T-helper 17 cell (primary cell): ENCODE measurements around the gene DSCAM. TPM values are rescaled to one million over a fixed set of nuclear protein-coding genes. Genes with fewer than 3 reads are reported as not detected.

ENCODE experiments used
- ATAC-seq: fragments of 150-1000 bp; cut with Tn5 transposase; 2 replicates; pipeline ENCODE4 v1.10.0; 2021; ENCODE audit warnings: mild to moderate bottlenecking, moderate library complexity
- DNase-seq, 3 donors: peaks; one replicate each; pipeline versions ENCODE4 v3.0.0 to v3.0.0-alpha.2; 2020 to 2021
- H3K9me3 ChIP-seq: one replicate; pipeline ENCODE4 v1.7.0; 2013; ENCODE audit warnings: low read length, mild to moderate bottlenecking; ENCODE audit not compliant: control insufficient read depth, poor library complexity, severe bottlenecking
- H3K27ac Mint-ChIP-seq: one replicate; pipeline ENCODE4 v1.8.0; 2022; ENCODE audit warnings: mild to moderate bottlenecking, moderate library complexity, mixed read lengths
- H3K27me3 Mint-ChIP-seq: one replicate; pipeline ENCODE4 v1.8.0; 2022; ENCODE audit warnings: mixed read lengths
- H3K36me3 Mint-ChIP-seq: one replicate; pipeline ENCODE4 v1.8.0; 2022; ENCODE audit warnings: low read depth, mixed read lengths
- H3K4me1 Mint-ChIP-seq: one replicate; pipeline ENCODE4 v1.8.0; 2022; ENCODE audit warnings: mild to moderate bottlenecking, mixed read lengths
- H3K4me3 Mint-ChIP-seq: one replicate; pipeline ENCODE4 v1.8.0; 2022; ENCODE audit warnings: mild to moderate bottlenecking, moderate library complexity, mixed read lengths
- total RNA-seq, 4 donors: library from RNA in 2 of 4; stranded (reverse) in 2 of 4; gene quantifications; one replicate each; pipeline ENCODE4 v1.2.3 and lab custom pipeline; 2022 to 2026

Gene DSCAM
- total RNA-seq, 2 donors from 2014 or later, result not detected

GRCh38 chr21:40616377-40616704 lies 230.6 kb downstream of the DSCAM start:
- H3K4me3 Mint-ChIP-seq, result no peak overlapping the region
- H3K9me3 ChIP-seq, result no peaks in the 10 kb centered on the region
- H3K4me1 Mint-ChIP-seq, result no peaks in the 10 kb centered on the region
- no peaks in the 10 kb centered on the region for H3K36me3 Mint-ChIP-seq
- H3K27ac Mint-ChIP-seq, result no peak overlapping the region
- H3K27me3 Mint-ChIP-seq, result peaks cover 8% of the 10 kb centered on the region
- no peak for ATAC-seq
- DNase-seq, result no peak

- no peak for DNase-seq
- Mint-ChIP-seq H3K36me3 (no peaks in the 10 kb centered on the region), H3K27me3 (peaks cover 8% of the 10 kb centered on the region), H3K4me3 (no peak overlapping the region), H3K4me1 (no peaks in the 10 kb centered on the region), H3K27ac (no peak overlapping the region)
- no peak for ATAC-seq
- H3K9me3 ChIP-seq, result no peaks in the 10 kb centered on the region
Observed at GRCh38 chr21:40615505-40616376, 231.2 kb downstream of the DSCAM start.

- ATAC-seq (no peak), DNase-seq (no peak)
- Mint-ChIP-seq H3K27ac (no peak overlapping the region), H3K4me3 (no peak overlapping the region), H3K4me1 (no peaks in the 10 kb centered on the region), H3K36me3 (no peaks in the 10 kb centered on the region), H3K27me3 (peaks cover 8% of the 10 kb centered on the region)
- no peaks in the 10 kb centered on the region for H3K9me3 ChIP-seq
Observed at GRCh38 chr21:40613546-40614030, 233.4 kb downstream of the DSCAM start.

- H3K9me3 ChIP-seq, result no peaks in the 10 kb centered on the region
- Mint-ChIP-seq H3K27ac (no peak overlapping the region), H3K4me3 (no peak overlapping the region), H3K36me3 (no peaks in the 10 kb centered on the region), H3K4me1 (no peaks in the 10 kb centered on the region), H3K27me3 (no peaks in the 10 kb centered on the region)
- no peak for DNase-seq
- no peak for ATAC-seq
Observed at GRCh38 chr21:40610345-40610744, 236.6 kb downstream of the DSCAM start.

GRCh38 chr21:40606341-40606740 lies 240.6 kb downstream of the DSCAM start:
- H3K4me3 Mint-ChIP-seq, result no peak overlapping the region
- H3K27ac Mint-ChIP-seq, result no peak overlapping the region
- no peak for ATAC-seq
- no peak for DNase-seq
- no peaks in the 10 kb centered on the region for H3K36me3 Mint-ChIP-seq
- no peaks in the 10 kb centered on the region for H3K9me3 ChIP-seq
- no peaks in the 10 kb centered on the region for H3K27me3 Mint-ChIP-seq
- no peaks in the 10 kb centered on the region for H3K4me1 Mint-ChIP-seq

- DNase-seq (no peak), ATAC-seq (no peak)
- Mint-ChIP-seq H3K27me3 (no peaks in the 10 kb centered on the region), H3K4me1 (no peaks in the 10 kb centered on the region), H3K27ac (no peak overlapping the region), H3K4me3 (no peak overlapping the region), H3K36me3 (no peaks in the 10 kb centered on the region)
- no peaks in the 10 kb centered on the region for H3K9me3 ChIP-seq
Observed at GRCh38 chr21:40605094-40605493, 241.9 kb downstream of the DSCAM start.

GRCh38 chr21:40603774-40604173 lies 243.2 kb downstream of the DSCAM start:
- H3K36me3 Mint-ChIP-seq, result no peaks in the 10 kb centered on the region
- H3K27ac Mint-ChIP-seq, result no peak overlapping the region
- H3K27me3 Mint-ChIP-seq, result no peaks in the 10 kb centered on the region
- ATAC-seq (no peak), DNase-seq (no peak)
- no peaks in the 10 kb centered on the region for H3K4me1 Mint-ChIP-seq
- no peaks in the 10 kb centered on the region for H3K9me3 ChIP-seq
- no peak overlapping the region for H3K4me3 Mint-ChIP-seq

GRCh38 chr21:40602080-40602479 lies 244.9 kb downstream of the DSCAM start:
- Mint-ChIP-seq H3K27ac (no peak overlapping the region), H3K36me3 (no peaks in the 10 kb centered on the region), H3K27me3 (no peaks in the 10 kb centered on the region), H3K4me3 (no peak overlapping the region), H3K4me1 (no peaks in the 10 kb centered on the region)
- ATAC-seq (no peak), DNase-seq (no peak)
- no peaks in the 10 kb centered on the region for H3K9me3 ChIP-seq

GRCh38 chr21:40595806-40596205 lies 251.2 kb downstream of the DSCAM start:
- ATAC-seq (no peak), DNase-seq (no peak)
- no peaks in the 10 kb centered on the region for H3K9me3 ChIP-seq
- Mint-ChIP-seq H3K4me3 (no peak overlapping the region), H3K36me3 (no peaks in the 10 kb centered on the region), H3K4me1 (no peaks in the 10 kb centered on the region), H3K27ac (no peak overlapping the region), H3K27me3 (no peaks in the 10 kb centered on the region)

GRCh38 chr21:40587736-40588346 lies 259.1 kb downstream of the DSCAM start:
- Mint-ChIP-seq H3K27ac (no peak overlapping the region), H3K27me3 (no peaks in the 10 kb centered on the region), H3K4me3 (no peak overlapping the region), H3K36me3 (no peaks in the 10 kb centered on the region), H3K4me1 (no peaks in the 10 kb centered on the region)
- no peak for ATAC-seq
- no peaks in the 10 kb centered on the region for H3K9me3 ChIP-seq
- no peak for DNase-seq

GRCh38 chr21:40586575-40586974 lies 260.4 kb downstream of the DSCAM start:
- no peaks in the 10 kb centered on the region for H3K4me1 Mint-ChIP-seq
- no peak for DNase-seq
- H3K4me3 Mint-ChIP-seq, result no peak overlapping the region
- no peaks in the 10 kb centered on the region for H3K27me3 Mint-ChIP-seq
- H3K27ac Mint-ChIP-seq, result no peak overlapping the region
- H3K36me3 Mint-ChIP-seq, result no peaks in the 10 kb centered on the region
- no peak for ATAC-seq
- no peaks in the 10 kb centered on the region for H3K9me3 ChIP-seq

- no peak for ATAC-seq
- no peak overlapping the region for H3K4me3 Mint-ChIP-seq
- no peaks in the 10 kb centered on the region for H3K4me1 Mint-ChIP-seq
- no peak overlapping the region for H3K27ac Mint-ChIP-seq
- H3K9me3 ChIP-seq, result no peaks in the 10 kb centered on the region
- H3K36me3 Mint-ChIP-seq, result no peaks in the 10 kb centered on the region
- DNase-seq, result no peak
- H3K27me3 Mint-ChIP-seq, result no peaks in the 10 kb centered on the region
Observed at GRCh38 chr21:40577285-40578043, 269.5 kb downstream of the DSCAM start.

GRCh38 chr21:40575976-40576375 lies 271.0 kb downstream of the DSCAM start:
- Mint-ChIP-seq H3K27me3 (no peaks in the 10 kb centered on the region), H3K36me3 (no peaks in the 10 kb centered on the region), H3K27ac (no peak overlapping the region), H3K4me1 (no peaks in the 10 kb centered on the region), H3K4me3 (no peak overlapping the region)
- H3K9me3 ChIP-seq, result no peaks in the 10 kb centered on the region
- ATAC-seq (no peak), DNase-seq (no peak)
